Left ventricle myocardium inferior (tissue), 1 donor: ENCODE data around the gene FIGLA. TPM values are rescaled to one million over a fixed set of nuclear protein-coding genes. Genes with fewer than 3 reads are reported as not detected.

Experiments
- DNase-seq: peaks from one replicate; pipeline ENCODE4 v3.0.0-alpha.2; 2020
- H3K27ac ChIP-seq: fragments of 200-600 bp; replicated peaks from 2 replicates; pipeline ENCODE4 v1.8.0; 2021
- H3K27me3 ChIP-seq: fragments of 200-600 bp; 2 replicates; pipeline ENCODE4 v1.8.0; 2021; ENCODE audit warnings: low read depth
- H3K36me3 ChIP-seq: fragments of 200-600 bp; 2 replicates; pipeline ENCODE4 v1.8.0; 2021
- H3K4me1 ChIP-seq: fragments of 200-600 bp; 2 replicates; pipeline ENCODE4 v1.8.0; 2021
- H3K4me3 ChIP-seq: fragments of 200-600 bp; 2 replicates; pipeline ENCODE4 v1.8.0; 2021; ENCODE audit warnings: mild to moderate bottlenecking, moderate library complexity
- H3K9me3 ChIP-seq: fragments of 200-600 bp; replicated peaks from 2 replicates; pipeline ENCODE4 v1.8.0; 2021
- intact Hi-C: fragments of 100-400 bp; cut with micrococcal nuclease; formaldehyde crosslinking; loops from one replicate; pipeline ENCODE4 v1.11.0; 2022
- long read RNA-seq: library from polyadenylated mRNA; unstranded; transcript quantifications from one replicate; pipeline ENCODE4 v2.0.0, GENCODE V29; 2021
- total RNA-seq: library from RNA; stranded (reverse); fragmentation: NEBNext Ultra II Directional; extraction: Animal tissue kit (Norgen Biotek cat#: 25700); gene quantifications from one replicate; pipeline ENCODE4 v1.2.1, GENCODE V29; 2021
- TF ChIP-seq, protein P1 (sequence below): fragments of 200-600 bp; IDR thresholded peaks from 2 replicates; pipeline ENCODE4 v1.8.0; 2021; ENCODE audit warnings: antibody characterized with exemption, mild to moderate bottlenecking, borderline replicate concordance
- donor health status: DM: no; HTN: yes; CAD: no; lungs with severe emphysema.

FIGLA gene, protein sequence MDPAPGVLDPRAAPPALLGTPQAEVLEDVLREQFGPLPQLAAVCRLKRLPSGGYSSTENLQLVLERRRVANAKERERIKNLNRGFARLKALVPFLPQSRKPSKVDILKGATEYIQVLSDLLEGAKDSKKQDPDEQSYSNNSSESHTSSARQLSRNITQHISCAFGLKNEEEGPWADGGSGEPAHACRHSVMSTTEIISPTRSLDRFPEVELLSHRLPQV
- not detected for total RNA-seq
- long read RNA-seq, result 0 reads

DNA sequence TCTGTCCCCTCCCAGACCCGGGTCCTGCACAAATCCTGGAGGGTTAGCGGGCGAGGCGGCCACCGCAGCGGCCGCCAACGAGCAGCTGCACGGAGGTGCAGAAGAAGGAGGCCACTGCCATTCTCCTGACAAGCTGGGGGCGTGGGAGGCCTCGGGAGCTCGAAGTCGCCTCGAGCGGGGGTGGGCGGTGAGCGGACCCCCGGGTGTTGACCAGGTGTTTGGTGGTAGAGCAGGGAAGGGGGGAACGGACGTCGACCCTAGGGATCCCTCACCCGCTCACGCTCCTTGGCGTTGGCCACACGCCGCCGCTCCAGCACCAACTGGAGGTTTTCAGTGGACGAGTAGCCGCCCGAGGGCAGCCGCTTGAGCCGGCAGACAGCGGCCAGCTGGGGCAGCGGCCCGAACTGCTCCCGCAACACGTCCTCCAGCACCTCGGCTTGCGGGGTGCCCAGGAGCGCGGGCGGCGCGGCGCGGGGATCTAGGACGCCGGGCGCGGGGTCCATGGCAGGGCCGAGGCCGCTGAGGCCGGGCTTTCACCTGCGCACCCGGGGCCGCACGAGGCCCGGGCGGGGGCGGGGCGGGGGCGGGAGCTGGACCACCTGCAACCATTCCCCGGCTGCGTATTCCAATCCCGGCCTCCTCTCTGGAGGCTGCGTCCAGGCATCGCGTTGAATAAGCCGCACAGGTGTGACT is at the start of gene FIGLA:
Gene FIGLA, minus strand, starts transcription at position 508 of the 693 bp plus-strand sequence. Its CDS starts 5 bp downstream, at position 503.
- Histone ChIP-seq H3K4me1 (peaks cover 14% of the 10 kb centered on the region), H3K27me3 (peaks cover 99% of the 10 kb centered on the region), H3K4me3 (peak within 1 kb of the TSS; percentile 59), H3K27ac (no peak within 1 kb of the TSS), H3K36me3 (no peaks in the 10 kb centered on the region), H3K9me3 (no peaks in the 10 kb centered on the region)
- intact Hi-C loops, result no loop called here
- no peak for DNase-seq
- TF ChIP-seq, protein P1, sequence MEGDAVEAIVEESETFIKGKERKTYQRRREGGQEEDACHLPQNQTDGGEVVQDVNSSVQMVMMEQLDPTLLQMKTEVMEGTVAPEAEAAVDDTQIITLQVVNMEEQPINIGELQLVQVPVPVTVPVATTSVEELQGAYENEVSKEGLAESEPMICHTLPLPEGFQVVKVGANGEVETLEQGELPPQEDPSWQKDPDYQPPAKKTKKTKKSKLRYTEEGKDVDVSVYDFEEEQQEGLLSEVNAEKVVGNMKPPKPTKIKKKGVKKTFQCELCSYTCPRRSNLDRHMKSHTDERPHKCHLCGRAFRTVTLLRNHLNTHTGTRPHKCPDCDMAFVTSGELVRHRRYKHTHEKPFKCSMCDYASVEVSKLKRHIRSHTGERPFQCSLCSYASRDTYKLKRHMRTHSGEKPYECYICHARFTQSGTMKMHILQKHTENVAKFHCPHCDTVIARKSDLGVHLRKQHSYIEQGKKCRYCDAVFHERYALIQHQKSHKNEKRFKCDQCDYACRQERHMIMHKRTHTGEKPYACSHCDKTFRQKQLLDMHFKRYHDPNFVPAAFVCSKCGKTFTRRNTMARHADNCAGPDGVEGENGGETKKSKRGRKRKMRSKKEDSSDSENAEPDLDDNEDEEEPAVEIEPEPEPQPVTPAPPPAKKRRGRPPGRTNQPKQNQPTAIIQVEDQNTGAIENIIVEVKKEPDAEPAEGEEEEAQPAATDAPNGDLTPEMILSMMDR, result no peak

DNA sequence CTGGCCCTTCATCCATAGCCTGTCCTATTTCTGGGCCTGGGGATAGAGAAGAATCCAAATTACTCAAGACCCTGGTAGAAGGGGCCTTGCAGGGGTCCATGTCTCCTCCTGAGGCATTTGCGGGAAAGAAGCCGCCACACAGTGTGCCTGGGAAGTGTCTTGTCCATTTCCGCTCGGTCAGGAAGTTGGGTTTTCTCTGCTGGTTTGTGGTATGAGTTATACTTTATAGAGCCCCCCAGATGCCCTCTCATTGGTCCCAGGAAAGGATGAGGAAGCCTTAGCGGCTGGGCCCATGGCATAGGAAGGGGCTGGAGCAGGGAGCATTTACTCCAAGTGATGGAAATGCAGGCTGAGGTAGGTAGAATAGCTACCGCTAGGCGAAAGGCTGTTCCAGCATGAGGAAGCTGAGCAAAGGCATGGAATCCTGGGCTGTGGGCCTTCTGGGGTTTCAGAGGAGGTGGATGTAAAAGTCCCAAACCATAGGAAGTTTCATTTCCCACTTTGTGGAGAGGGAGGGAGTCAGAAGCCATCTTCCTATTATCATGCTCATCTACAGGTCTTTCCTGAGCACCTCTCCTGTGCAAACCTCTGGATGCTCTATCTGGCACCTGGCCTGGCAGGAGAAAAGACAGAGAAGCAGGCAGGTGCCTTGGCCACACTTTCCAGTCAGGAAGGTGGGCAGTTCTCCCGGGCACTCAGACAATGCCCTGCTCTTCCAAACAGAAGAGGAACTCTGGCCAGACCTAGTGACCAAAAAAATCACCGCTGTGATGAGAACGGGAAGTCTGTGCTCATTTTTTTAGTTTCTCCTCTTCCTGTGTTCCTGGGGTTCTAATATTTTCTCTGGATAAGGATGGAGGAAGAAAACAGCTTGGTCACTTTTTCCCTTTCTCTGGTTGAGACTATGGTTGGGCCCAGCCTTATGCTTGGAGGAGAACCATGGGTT is 47.8 kb upstream of the FIGLA start:
- Histone ChIP-seq H3K9me3 (no peaks in the 10 kb centered on the region), H3K4me1 (no peaks in the 10 kb centered on the region), H3K4me3 (no peak overlapping the region), H3K36me3 (no peaks in the 10 kb centered on the region), H3K27me3 (peaks cover 36% of the 10 kb centered on the region), H3K27ac (no peak overlapping the region)
- no peak for DNase-seq
- TF ChIP-seq, protein P1, result no peak
- intact Hi-C loops, result no loop called here

DNA sequence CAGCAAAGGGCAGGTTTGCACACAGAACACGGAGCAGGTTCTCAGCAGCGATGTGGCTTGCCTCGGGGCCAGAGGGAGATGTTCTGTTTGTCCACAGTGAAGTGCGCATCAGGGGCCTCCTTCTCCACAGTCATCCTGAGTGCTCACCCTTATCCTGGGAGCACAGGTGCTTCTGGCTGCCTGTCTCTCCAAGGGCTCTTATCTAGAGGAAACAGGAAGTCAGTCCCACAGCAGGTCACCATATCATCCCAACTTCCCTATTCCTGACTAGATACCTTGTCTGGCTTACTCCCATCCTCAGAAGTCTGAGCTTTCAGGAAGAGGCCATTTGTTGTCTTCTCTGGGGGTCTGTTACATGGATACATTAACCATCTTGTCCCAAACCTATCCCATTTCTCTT is 45.2 kb upstream of the FIGLA start, which contains the start of gene CD207:
Gene CD207, minus strand, starts transcription at position 174 of the 400 bp plus-strand sequence. Its CDS starts 40 bp downstream, at position 134.
- DNase-seq, result no peak
- Histone ChIP-seq H3K27me3 (peaks cover 16% of the 10 kb centered on the region), H3K4me3 (no peak within 1 kb of the TSS), H3K27ac (no peak within 1 kb of the TSS), H3K4me1 (peaks cover 4% of the 10 kb centered on the region), H3K36me3 (no peaks in the 10 kb centered on the region), H3K9me3 (no peaks in the 10 kb centered on the region)
- TF ChIP-seq, protein P1, result no peak
- intact Hi-C loops, result no loop called here

DNA sequence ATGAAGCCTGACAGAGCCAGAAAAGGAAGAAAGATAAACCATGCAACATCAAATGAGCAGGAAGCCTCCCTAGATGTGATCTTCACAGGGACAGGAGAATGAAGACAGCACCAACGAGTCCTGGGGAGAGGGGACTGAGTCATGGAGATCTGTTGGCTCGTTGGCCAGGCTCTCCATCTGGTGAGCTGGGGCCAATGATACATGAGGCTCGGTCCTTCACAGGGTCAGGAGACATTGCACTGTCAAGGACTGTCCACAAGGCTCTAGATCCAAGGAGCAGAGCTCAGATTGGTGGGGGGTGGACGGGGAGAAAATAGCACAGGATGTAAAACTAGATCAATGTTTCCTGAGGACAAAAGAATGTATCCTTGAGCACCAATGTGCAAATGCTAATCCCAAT is 44.4 kb upstream of the FIGLA start:
- peaks cover 11% of the 10 kb centered on the region for H3K4me1 ChIP-seq
- no peak overlapping the region for H3K27ac ChIP-seq
- intact Hi-C loops, result no loop called here
- H3K4me3 ChIP-seq, result no peak overlapping the region
- no peaks in the 10 kb centered on the region for H3K36me3 ChIP-seq
- peaks cover 10% of the 10 kb centered on the region for H3K27me3 ChIP-seq
- no peak for DNase-seq
- no peaks in the 10 kb centered on the region for H3K9me3 ChIP-seq
- TF ChIP-seq, protein P1, result no peak

DNA sequence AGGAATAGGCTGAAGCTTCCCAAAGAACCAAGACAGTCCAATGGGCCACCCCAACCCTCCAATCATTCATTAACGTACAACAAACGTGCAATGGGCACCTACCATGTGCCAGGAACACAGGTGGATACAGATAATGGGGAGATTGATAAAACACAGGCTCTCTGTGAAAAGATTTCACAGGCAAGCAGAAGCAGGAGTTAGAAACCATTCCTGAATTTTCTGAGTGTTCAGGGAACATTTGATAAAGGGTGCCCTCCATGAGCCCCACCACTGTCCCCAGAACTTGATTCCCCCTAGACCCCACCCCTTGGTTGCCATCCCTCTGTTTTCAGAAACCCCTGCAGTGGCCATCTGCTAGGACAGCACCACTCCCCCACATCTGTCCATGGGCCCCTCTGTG is 43.7 kb upstream of the FIGLA start:
- no peaks in the 10 kb centered on the region for H3K36me3 ChIP-seq
- H3K4me1 ChIP-seq, result peaks cover 18% of the 10 kb centered on the region
- no peaks in the 10 kb centered on the region for H3K9me3 ChIP-seq
- no peak overlapping the region for H3K27ac ChIP-seq
- H3K27me3 ChIP-seq, result peaks cover 10% of the 10 kb centered on the region
- no peak for DNase-seq
- intact Hi-C loops, result no loop called here
- H3K4me3 ChIP-seq, result no peak overlapping the region
- TF ChIP-seq, protein P1, result no peak
